Measurements from ENCODE around the gene ARHGEF7.
"Not testable (repeated sequence)": the region's sequence is repeated elsewhere in the genome, so short reads cannot be mapped to it uniquely, and the experiment has no call there.

Gene ARHGEF7

GRCh38 chr13:111230385-111230930 is 115.3 kb downstream of the ARHGEF7 start:
- DNase-seq, result no peak

DNA sequence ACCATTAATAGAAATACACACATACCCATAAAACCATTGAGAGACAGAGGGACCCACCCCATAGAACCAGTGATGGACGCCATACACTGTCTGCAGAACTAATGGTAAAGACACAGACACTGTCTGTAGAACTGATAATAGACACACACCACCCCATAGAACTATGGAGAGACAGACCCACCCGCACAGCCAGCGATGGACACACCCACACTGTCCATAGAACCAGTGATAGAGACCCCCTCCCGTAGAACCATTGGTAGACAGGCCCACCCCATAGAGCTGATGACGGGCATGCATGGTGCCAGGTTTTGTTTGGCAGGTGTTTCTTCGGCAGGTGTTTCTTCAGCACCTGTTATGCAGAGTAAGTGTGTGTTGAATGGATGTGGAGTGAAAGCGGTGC is 117.1 kb downstream of the ARHGEF7 start:
- no peak for DNase-seq

DNA sequence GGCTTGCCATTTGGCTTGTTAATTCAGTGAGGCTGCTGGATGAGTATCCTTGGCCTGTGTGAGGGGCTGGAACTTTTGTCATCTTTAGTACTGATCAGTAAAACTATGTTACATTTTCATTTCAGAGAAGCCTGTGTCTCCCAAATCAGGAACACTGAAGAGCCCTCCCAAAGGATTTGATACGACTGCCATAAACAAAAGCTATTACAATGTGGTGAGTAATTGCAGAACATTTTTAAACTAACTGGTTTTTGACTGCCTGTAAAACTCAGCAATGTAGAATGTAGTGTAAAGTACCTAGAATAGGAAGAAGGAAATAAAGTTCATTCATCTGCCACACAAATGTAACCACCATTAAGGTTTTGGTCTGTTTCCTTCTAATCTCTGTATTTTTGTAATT is 118.0 kb downstream of the ARHGEF7 start:
- no peak for DNase-seq

- DNase-seq, result no peak
These were observed 124.9 kb downstream of the ARHGEF7 start for GRCh38 chr13:111239764-111240670.

GRCh38 chr13:111241006-111241755 is 126.1 kb downstream of the ARHGEF7 start:
- no peak for DNase-seq

GRCh38 chr13:111241862-111242261 is 126.8 kb downstream of the ARHGEF7 start:
- no peak for DNase-seq

DNA sequence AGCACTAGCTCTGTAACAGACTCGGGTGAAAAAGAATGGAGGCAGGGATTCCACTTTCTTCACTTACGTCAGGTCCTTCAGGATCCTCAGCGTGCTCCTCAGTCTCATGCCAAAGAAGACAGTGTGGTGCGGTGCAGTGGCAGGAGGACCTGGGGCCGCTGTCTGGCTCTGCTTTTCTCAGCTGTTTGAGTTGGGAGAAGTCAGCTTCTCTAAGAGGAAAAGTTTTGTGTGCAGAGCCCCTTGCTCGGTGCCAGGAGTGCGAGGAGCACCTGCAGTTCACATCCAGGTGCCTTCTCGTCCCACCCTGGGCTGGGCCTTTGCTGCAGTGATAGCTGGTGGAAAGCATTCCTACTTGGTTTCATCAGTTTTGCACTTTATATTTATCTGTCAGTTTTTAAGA is 127.5 kb downstream of the ARHGEF7 start:
- DNase-seq, result no peak

GRCh38 chr13:111243981-111244380 is 128.9 kb downstream of the ARHGEF7 start:
- no peak for DNase-seq

DNA sequence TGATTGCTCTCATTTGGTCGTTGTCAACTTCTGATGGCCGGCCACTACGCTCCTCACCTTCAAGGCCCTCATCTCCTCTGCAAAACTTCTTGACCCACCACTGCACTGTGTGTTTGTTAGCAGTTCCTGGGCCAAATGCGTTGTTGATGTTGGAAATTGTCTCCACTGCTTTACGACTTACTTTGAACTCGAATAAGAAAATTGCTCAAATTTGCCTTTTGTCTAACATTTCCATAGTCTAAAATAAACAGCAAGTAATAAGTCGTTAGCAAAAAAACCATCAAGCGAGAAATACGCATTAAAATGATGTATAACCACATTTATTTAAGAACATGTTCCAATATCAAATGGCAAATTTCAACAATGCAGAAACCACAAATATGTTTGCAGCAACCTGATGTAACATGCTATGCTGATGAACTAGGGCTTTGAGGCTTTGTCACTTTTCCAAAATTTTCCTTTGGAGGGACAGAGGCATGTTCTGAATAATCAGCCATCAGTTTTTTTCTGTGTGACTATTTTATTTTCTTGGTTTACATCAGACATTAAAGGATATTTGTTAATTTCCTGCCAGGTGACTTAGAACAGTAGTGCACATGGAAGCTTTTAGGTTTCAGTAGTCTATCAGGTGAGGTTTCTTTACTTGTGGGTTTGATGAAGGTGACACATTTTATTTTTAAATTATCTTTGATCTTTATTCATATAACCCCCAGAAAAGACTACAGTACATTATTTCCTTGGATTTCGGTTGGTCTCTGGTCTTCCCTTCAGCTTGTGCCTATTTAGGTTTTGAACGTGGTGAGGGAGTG is 130.7 kb downstream of the ARHGEF7 start:
- no peak for DNase-seq

GRCh38 chr13:111247552-111247951 is 132.4 kb downstream of the ARHGEF7 start:
- DNase-seq, result no peak

DNA sequence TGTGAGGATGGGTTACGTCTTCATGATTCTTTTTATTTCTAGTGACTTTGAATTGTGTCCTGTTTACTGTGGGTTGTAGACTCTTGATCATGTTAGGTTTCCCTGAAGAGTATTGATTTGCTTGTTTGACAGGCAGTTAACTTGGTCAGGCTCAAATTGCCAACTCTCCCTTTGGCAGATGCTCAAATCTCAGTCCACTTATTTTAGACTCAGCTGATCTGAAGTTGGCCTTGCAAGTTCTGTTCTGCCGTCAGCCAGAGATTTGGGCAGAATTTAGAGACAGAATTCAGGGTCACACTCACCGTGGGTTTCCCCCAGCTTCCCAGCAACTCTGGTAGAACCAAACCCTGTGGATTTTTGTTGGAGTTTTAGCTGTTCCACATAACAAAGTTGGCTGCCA is 133.7 kb downstream of the ARHGEF7 start:
- DNase-seq, result no peak

DNA sequence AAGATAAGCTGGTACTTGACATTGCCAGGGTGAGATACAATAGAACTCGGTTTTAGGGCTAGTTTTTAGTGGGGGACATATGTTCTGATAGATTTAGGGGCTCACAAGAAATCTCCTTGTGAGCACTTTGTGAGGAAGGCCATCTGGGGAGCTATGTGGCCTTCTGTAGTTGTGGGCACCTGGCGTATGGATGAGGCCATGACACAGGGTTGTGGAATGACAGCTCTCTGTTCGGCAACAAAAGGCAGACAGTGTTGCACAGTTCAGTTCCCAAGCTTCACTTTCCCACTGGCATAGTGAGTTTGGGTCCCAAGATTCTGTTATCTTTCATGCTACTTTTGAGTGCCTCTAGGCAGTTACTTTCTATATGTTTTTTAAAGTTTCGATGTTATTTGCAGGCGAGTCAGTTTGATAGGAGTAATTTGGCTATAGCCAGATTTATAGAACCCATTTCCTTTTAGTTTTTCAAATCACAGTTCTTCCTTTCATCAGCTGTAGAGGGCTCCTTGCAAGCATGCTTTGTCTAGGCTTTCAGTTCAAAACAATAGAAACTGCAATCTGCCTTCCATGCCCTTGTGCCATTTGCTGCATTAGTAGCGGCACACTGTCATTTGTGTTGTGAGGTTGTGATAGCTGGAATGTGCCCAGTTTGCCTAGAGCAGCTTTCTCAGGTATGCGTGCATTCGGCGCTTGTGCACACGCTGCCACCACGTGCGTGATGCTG is 134.7 kb downstream of the ARHGEF7 start:
- no peak for DNase-seq

DNA sequence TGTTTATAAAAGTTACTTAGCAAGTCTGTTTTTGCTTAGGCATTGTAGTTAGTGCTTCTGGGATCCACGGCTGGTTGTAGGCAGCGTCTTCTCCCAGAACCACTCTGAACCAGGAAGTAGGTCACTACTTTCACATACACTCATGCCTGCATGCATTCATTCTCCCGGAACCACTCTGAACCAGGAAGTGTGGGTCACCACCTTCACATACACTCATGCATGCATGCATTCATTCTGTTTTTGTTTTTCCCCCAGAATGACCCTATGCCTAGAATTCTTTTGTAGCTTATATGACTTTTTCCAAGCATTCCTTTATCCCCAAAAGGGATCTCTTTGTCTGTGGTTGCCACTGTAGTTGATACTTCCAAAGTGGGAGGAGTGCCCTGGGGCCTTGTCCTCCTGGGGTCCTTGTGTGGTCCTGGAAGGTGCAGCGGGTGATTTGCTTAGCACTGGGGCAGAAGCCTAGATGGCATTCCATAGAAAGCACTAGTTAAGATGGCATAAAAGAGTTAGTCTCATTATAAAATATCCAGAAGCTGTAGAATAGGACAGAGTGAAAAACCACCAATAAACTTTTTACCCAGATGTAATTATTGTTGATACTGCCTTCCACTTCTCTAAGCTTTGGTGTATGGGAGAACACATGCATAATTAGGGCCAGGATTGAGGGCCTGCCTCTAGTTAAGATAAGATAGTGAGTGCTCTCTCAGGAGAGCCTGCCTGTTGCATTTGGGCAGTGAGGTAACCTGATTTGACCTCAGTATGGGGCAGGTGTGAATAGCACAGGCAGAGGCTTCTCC is 136.7 kb downstream of the ARHGEF7 start:
- DNase-seq, result no peak

DNA sequence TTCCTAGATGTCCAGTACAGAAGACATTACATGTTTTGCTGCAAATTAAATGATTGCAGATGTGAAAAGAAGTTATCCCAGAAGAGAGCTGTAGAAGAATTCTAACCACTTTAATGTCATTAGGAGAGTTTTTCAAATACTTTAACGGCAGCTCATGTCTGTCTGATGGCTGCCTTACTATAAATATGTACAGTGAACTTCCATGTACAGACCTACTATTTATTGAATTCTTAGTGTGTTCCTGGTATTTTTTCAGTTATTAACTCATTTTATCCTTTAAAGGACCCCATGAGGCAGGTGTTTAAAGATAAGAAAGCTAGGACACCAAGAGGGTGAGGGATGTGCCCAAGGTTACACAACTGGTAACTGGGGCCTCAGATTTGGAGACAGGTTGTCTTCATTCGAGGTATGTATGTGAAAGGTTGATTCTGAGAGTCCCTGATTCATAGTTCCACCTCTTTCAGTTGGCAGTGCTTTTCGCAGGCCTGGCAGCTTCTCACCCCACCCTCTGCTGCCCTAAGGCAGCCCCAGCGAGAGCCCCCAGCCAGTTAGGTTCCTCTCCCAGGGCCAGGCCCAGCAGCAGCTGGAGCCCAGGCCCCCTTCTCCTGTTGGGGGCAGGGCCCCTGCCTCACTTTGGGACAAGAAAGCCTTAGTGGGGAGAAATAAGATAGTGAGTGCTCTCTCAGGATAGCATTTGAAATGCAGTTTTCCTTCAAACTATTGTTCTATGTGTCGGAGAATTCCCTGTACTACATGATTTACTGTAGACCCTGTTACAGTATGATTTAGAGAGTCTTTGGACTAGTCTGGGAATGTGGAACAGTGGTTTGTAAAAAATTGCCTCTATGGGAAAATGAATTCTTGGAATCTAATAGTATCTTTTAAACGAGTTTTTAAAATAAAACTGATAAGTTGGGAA is 137.6 kb downstream of the ARHGEF7 start:
- no peak for DNase-seq

DNA sequence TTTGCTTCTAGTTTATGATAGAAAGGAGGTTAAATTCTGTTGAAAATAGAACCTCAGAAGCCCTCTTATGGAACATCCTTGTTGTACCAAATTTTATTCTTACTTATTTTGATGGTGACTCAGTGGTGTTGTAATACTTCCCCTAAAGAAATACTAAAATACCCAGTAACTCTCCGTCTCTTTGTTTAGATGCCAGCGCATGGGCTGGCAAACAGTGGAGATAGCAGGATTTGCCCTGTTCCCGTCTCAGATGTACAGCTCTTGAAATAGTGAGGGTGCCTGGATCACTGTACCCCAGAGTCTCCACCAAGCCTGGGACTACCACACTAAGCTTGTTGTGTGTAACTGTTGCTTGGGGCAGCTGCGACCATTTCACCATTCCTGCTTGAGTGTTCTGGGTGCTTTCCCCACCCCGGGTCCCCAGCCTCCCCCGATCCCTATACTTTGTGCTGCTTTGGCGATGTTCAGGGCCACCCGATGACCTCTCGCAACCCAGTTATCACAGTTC is 138.3 kb downstream of the ARHGEF7 start:
- no peak for DNase-seq

DNA sequence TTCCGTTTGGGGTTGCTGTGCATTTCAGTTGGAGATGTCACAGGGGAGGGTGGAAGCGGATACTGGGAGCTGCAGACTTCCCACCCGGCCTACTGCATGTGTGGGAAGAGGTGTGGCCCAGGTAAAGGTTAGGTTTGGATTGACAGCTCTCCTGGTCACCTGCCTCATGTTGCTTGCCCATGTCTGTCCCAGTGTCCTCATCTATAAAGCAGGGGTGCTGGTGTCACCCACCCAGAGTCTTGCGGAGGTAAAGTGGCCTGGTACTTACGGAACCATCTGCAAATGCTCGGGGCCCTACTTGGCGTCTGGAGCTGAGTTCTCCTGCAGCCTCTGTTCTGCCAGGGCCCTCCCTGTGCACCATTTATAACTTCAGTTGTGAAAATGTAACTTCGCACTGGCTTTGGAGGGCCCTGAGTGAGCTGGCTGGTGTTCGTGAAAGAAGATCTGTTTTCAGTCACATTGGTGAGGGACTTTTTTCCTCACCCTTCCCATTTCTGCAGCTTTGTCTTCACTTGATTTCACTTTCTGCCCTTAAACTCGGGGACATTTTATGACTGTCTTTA is 140.2 kb downstream of the ARHGEF7 start:
- DNase-seq, result no peak

GRCh38 chr13:111256458-111256857 is 141.3 kb downstream of the ARHGEF7 start:
- DNase-seq, result no peak

DNA sequence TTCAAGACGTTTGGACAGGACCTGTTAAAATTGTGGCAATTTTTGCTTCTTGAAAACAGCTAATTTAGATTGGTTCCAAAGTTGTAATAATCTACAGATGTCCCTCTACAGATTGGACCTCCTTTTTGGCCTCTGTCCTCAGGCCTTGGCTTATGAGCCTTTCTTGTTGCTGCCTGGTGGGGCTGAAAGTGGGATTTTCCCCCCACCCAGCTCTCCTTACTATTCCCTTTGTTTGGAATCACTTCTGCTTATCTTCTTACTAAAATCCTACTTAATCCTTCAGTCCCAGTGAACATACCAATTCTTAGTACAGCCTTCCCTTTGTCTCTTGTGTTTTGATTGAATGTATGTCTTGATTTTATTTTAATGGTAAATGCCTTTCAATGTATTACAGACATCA is 141.8 kb downstream of the ARHGEF7 start:
- DNase-seq, result no peak

- not testable (repeated sequence) for DNase-seq
These were observed 142.8 kb downstream of the ARHGEF7 start for GRCh38 chr13:111257899-111258298.

DNA sequence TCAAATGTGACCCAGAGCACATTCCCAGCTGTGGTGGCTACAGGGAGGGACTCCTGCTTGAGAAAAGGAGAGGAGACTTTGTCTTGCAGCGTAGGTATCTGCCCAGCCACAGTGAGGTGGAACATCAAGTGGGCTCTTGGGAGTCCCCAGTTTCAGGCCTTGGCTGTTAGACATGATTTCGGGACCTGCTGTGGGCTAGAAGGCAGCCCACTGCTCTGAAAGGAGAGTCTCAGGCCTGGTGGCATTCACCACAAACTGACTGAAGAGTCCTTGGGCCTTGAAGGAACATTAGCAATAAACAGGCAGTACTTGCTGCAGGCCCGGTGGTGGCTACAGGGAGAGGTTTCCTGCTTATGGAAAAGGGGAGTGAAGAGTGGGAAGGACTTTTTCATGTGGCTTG is 143.5 kb downstream of the ARHGEF7 start:
- DNase-seq, result no peak
